Neural cell (in vitro differentiated cells): ENCODE measurements around the gene BICC1.

Source experiments
- CTCF ChIP-seq: fragments of 450-650 bp; IDR thresholded peaks from 2 replicates; pipeline ENCODE4 v1.5.1; 2014; ENCODE audit warnings: antibody characterized with exemption, mild to moderate bottlenecking, moderate library complexity; ENCODE audit not compliant: poor library complexity, severe bottlenecking
- EP300 ChIP-seq: fragments of 450-650 bp; conservative IDR thresholded peaks from 2 replicates; pipeline ENCODE4 v1.6.1; 2014; ENCODE audit warnings: antibody characterized with exemption, mild to moderate bottlenecking, moderate library complexity; ENCODE audit not compliant: poor library complexity, severe bottlenecking
- EZH2 ChIP-seq: fragments of 200-600, 300-800 bp; shearing (Covaris generic), sonication (generic); IDR thresholded peaks from 2 replicates; pipeline ENCODE4 v1.6.1; 2014; ENCODE audit warnings: antibody characterized with exemption, low read length, borderline replicate concordance, mild to moderate bottlenecking; ENCODE audit not compliant: insufficient read depth, poor library complexity, severe bottlenecking
- MXI1 ChIP-seq: fragments of 450-650 bp; conservative IDR thresholded peaks from 2 replicates; pipeline ENCODE4 v1.6.1; 2014; ENCODE audit warnings: antibody characterized with exemption, mild to moderate bottlenecking; ENCODE audit not compliant: poor library complexity, severe bottlenecking
- POLR2AphosphoS5 ChIP-seq: IDR thresholded peaks from 2 replicates; pipeline ENCODE4 v1.6.1; 2012
- RAD21 ChIP-seq: fragments of 450-650 bp; conservative IDR thresholded peaks from 2 replicates; pipeline ENCODE4 v1.6.1; 2014; ENCODE audit warnings: antibody characterized with exemption, mild to moderate bottlenecking, moderate library complexity
- REST ChIP-seq: IDR thresholded peaks from 2 replicates; pipeline ENCODE4 v1.6.1; 2012; ENCODE audit warnings: borderline replicate concordance
- SMC3 ChIP-seq: fragments of 450-650 bp; conservative IDR thresholded peaks from 2 replicates; pipeline ENCODE4 v1.6.1; 2014; ENCODE audit warnings: antibody characterized with exemption, mild to moderate bottlenecking, moderate library complexity; ENCODE audit not compliant: poor library complexity
- TAF1 ChIP-seq: IDR thresholded peaks from 2 replicates; pipeline ENCODE4 v1.6.1; 2012; ENCODE audit warnings: low read depth

- TF ChIP-seq CTCF = no peak
- TF ChIP-seq REST = no peak
- no peak for TF ChIP-seq POLR2AphosphoS5
- no peak for TF ChIP-seq EZH2
- no peak for TF ChIP-seq EP300
- TF ChIP-seq RAD21 = no peak
- TF ChIP-seq SMC3 = no peak
- no peak for TF ChIP-seq MXI1
- no peak for TF ChIP-seq TAF1
These were observed 229.5 kb downstream of the BICC1 start for GRCh38 chr10:58742141-58742540.
